Measurements from ENCODE around the gene C13orf46.

C13orf46 gene

DNA sequence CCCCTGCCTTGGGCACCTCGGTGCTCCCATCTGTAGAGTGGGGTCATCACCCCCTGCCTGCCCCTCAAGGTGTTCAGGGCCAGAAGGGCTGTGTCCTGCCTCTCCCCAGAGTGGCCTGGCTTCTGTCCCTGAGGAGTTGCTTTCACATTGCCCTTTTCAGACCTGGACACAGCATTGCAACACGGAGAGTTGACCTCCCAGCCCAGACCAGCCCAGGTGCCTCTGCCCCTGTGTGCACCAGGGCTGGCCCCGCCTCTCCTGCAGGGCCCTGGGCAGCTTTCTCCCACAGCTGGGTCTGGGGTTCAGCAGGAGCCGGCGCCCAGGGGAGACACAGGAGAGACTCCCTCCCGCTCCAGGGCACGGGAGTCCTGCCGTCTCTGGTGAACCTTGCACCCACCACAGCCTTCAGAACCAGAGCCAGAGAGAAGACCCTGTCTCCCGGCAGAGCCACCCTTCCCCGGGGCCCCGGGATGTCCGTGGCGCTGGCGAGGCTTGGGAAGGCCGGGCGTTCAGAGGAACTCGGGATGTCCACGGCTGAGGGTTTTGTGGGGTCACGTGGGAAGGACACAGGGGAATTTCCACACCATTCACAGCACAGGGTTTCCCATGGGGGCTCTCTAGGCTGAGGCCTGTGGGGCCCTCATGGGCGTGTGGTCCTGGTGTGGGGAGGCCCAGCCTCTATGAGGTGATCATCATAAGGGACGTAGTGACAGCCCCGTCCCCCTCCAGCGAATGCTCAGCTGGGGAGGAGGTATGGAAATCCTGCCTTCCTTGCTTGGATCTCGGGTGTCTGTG lies 23.2 kb downstream of the C13orf46 start:
- in situ Hi-C loops (cut with HindIII; ENCODE audit: low pct_ligation_motif_present, low sequenced_read_pairs), result no loop called here
- no peak overlapping the region for H3K4me3 ChIP-seq (ENCODE audit: low read depth, low read length)
- no peak for DNase-seq
- H3K27ac ChIP-seq, result no peak overlapping the region
- peaks cover 13% of the 10 kb centered on the region for H3K36me3 ChIP-seq (replicated peaks)
- TF ChIP-seq, protein P1, sequence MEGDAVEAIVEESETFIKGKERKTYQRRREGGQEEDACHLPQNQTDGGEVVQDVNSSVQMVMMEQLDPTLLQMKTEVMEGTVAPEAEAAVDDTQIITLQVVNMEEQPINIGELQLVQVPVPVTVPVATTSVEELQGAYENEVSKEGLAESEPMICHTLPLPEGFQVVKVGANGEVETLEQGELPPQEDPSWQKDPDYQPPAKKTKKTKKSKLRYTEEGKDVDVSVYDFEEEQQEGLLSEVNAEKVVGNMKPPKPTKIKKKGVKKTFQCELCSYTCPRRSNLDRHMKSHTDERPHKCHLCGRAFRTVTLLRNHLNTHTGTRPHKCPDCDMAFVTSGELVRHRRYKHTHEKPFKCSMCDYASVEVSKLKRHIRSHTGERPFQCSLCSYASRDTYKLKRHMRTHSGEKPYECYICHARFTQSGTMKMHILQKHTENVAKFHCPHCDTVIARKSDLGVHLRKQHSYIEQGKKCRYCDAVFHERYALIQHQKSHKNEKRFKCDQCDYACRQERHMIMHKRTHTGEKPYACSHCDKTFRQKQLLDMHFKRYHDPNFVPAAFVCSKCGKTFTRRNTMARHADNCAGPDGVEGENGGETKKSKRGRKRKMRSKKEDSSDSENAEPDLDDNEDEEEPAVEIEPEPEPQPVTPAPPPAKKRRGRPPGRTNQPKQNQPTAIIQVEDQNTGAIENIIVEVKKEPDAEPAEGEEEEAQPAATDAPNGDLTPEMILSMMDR (IDR thresholded peaks at IDR 0.05; ENCODE audit: low read depth, low read length, missing control alignments), result no peak
- no peaks in the 10 kb centered on the region for H3K27me3 ChIP-seq (replicated peaks)

DNA sequence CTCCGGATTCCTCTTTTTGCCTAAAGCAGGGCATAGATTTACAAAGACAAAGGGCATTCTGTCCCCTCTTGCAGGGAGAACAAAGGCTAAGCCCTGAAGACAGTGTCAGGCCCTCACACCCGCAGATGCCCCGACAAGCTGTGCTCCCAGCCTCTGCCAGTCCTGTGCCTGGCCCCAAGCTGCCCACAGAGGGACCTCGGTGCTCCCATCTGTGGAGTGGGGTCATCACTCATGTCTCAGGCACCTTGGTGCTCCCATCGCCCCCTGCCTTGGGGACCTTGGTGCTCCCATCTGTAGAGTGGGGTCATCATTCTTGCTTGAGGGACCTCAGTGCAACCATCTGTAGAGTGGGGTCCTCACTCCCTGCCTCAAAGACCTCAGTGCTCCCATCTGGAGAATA lies 24.3 kb downstream of the C13orf46 start:
- TF ChIP-seq, protein P1 (IDR thresholded peaks at IDR 0.05; ENCODE audit: low read depth, low read length, missing control alignments), result no peak
- H3K4me3 ChIP-seq (ENCODE audit: low read depth, low read length), result no peak overlapping the region
- in situ Hi-C loops (cut with HindIII; ENCODE audit: low pct_ligation_motif_present, low sequenced_read_pairs), result no loop called here
- H3K27ac ChIP-seq, result no peak overlapping the region
- no peak for DNase-seq
- H3K36me3 ChIP-seq (replicated peaks), result peaks cover 13% of the 10 kb centered on the region
- no peaks in the 10 kb centered on the region for H3K27me3 ChIP-seq (replicated peaks)

DNA sequence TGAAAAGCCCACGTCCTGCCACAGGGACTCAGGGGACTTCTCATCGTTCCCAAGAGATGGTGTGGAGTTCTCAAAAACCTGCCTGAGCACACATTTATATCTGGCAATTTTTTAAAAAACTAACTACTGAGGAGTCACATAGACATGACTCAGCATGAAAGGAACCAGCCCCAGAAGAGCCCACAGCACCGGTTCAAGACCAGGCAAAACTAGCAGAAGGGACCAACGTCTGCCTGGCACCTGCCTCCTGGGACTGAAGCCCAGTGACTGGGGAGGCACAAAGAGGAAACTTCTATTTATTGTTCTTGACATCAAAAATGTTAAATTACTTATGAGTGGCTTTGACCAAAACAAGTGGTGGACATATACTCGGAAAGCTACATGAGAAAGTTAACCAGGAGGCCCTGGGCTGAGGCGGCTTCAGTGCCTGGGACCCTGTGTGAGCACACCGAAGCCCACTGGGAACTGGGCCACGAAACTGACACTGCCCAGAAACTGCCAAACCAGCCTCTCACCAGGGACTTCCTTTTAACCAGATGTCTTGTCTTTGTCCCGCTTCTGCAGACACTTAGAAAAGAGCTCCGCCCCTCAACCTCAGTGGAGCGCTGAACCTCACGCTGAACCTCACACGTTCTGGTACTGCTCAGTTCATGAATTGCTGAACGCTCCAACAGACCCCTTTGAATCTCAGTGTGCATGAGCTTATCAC lies 25.7 kb downstream of the C13orf46 start:
- TF ChIP-seq, protein P1 (IDR thresholded peaks at IDR 0.05; ENCODE audit: low read depth, low read length, missing control alignments), result no peak
- Histone ChIP-seq H3K4me3 (ENCODE audit: low read depth, low read length) (no peak overlapping the region), H3K36me3 (replicated peaks) (peaks cover under 1% of the 10 kb centered on the region), H3K27me3 (replicated peaks) (no peaks in the 10 kb centered on the region), H3K27ac (no peak overlapping the region)
- no peak for DNase-seq
- in situ Hi-C loops (cut with HindIII; ENCODE audit: low pct_ligation_motif_present, low sequenced_read_pairs), result no loop called here

DNA sequence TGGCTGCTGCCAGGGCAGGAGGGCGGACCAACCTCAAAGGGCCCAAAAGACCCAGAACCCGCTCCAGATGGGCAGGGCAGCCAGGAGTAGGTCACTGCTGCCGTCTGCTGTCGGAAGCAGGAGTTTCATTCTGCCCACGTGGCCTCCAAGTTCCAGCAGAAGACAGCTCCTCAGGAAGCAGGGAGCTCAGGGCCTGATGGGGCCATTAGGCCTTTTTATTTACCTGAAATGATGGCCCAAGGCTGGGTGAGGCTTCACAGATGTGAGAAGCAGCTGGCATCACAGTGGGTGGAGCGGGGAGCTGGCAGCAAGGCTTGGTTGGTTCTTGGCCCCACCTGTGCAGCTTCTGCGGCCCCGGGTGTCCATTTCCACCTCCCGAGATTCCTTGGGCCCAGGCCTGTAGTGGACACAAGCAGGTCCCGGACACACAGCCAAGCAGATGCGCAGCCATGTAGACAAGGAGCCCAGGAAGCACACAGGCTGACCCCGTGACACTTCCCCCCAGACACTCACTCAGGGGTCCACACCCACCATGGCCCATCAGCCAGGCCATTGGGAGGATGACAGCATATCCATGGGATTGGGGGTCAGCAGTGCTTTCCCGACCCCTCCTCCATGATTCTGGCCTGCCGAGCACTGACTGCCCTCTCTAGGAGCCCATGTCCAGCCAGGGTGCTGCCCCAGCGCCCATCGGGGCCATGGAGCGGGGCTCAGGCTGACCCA lies 26.4 kb downstream of the C13orf46 start:
- DNase-seq, result peak; percentile 40

DNA sequence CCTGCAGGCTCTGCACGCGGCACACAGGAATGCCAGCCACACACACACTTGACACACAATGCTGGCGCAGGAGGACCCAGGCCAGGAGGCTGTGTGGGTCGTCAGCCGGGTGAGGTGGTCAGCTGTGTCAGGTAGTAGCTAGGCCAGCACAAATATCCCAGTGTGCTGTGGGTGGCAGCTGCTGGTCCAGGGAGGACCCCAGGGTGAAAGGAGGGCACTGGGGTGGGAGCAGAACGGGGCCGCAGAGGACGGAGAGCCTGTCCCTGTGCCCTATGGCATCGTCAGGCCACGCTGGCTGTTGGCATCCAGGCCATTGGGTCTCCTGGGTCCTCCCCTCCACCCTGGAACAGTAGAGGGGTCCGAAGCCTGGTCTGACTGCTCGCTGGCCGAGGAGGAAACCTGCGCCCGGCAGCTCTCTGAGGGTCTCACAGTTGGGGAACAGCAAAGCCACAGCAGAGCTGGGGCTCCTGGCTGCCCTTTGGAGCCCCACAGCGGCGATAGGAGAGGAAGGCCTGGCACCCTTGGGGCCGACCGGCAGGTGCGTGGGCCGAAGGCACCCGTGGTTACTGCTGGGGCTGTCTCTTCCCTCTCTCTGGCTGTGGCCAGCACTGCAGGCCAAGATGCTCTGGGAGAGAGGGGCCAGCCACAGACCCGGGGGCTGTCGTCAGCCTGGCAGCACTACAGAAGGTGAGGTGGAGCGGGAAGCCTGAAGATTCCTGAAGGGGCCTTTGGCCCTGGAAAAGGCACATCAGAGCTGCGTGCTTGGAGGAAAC lies 27.3 kb downstream of the C13orf46 start:
- Histone ChIP-seq H3K27me3 (replicated peaks) (no peaks in the 10 kb centered on the region), H3K27ac (no peak overlapping the region), H3K36me3 (replicated peaks) (no peaks in the 10 kb centered on the region), H3K4me3 (ENCODE audit: low read depth, low read length) (no peak overlapping the region)
- DNase-seq, result no peak
- in situ Hi-C loops (cut with HindIII; ENCODE audit: low pct_ligation_motif_present, low sequenced_read_pairs), result no loop called here
- TF ChIP-seq, protein P1 (IDR thresholded peaks at IDR 0.05; ENCODE audit: low read depth, low read length, missing control alignments), result no peak

More for the DNA sequence above, 26.4 kb downstream of the C13orf46 start:
- Histone ChIP-seq H3K36me3 (replicated peaks) (no peaks in the 10 kb centered on the region), H3K27me3 (replicated peaks) (no peaks in the 10 kb centered on the region), H3K27ac (no peak overlapping the region), H3K4me3 (ENCODE audit: low read depth, low read length) (no peak overlapping the region)
- in situ Hi-C loops (cut with HindIII; ENCODE audit: low pct_ligation_motif_present, low sequenced_read_pairs), result no loop called here
- TF ChIP-seq, protein P1 (IDR thresholded peaks at IDR 0.05; ENCODE audit: low read depth, low read length, missing control alignments), result peak; percentile 73

Data from brain microvascular endothelial cell (primary cell).